Stimulated activated memory B cell treated with anti-CD40 and anti-IgM and Interleukin-4, amounts not matched to agents 10 μg/mL and 1 μg/mL and 100 μg/mL, for 72 hours (primary cell): ENCODE results near the gene IMPA2.
"Not testable (repeated sequence)": the region's sequence is repeated elsewhere in the genome, so short reads cannot be mapped to it uniquely, and the experiment has no call there.

ENCODE experiments used
- ATAC-seq: fragments of 150-1000 bp; cut with Tn5 transposase; 2 replicates; pipeline ENCODE4 v1.10.0; 2021
- H3K27ac Mint-ChIP-seq: one replicate; pipeline ENCODE4 v1.8.0; 2022; ENCODE audit warnings: mild to moderate bottlenecking, mixed read lengths
- H3K27me3 Mint-ChIP-seq: one replicate; pipeline ENCODE4 v1.8.0; 2022; ENCODE audit warnings: mixed read lengths
- H3K36me3 Mint-ChIP-seq: one replicate; pipeline ENCODE4 v1.8.0; 2022; ENCODE audit warnings: mixed read lengths
- H3K4me1 Mint-ChIP-seq: one replicate; pipeline ENCODE4 v1.8.0; 2022; ENCODE audit warnings: mixed read lengths
- H3K4me3 Mint-ChIP-seq: one replicate; pipeline ENCODE4 v1.8.0; 2022; ENCODE audit warnings: mild to moderate bottlenecking, moderate library complexity, mixed read lengths
- H3K9me3 Mint-ChIP-seq: one replicate; pipeline ENCODE4 v1.8.0; 2022; ENCODE audit warnings: mixed read lengths

The IMPA2 gene

DNA sequence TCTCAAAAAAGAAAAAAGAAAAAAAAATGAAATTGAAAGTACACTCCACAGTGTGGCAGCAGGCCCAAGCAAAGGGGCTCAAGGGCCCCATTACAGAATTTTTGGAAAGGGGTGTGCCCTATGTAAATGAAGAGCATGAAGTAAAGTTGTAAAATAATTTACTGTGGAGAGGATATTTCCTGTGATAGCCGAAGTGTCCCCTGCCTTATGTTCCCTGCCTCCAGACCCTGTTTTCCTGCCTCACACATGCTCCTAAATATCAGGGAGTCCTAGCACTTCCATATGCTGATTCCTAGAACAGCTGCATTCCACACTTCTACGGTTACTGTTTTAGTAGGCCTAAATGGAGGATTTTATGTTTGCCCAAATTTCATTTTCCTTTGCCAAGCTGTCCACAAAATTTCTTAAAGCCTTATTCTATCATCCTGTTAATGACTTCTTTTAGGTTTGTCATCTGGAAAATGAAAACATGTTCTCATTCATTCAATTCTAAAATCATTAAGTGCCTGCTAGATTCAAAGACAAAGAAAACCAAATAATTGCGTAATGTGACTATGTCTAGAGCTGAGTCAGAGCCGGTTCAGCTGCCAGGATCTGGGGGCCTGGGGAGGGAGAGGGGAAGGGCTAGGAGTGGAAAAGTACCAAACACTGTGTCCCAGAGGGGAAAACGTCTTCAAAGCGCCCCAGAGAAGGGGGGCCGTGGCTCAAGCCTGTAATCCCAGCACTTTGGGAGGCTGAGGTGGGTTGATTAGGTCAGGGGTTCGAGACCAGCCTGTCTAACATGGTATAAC lies 25.9 kb upstream of the IMPA2 start:
- Mint-ChIP-seq H3K27ac (no peak overlapping the region), H3K36me3 (peaks cover 12% of the 10 kb centered on the region), H3K4me1 (no peaks in the 10 kb centered on the region), H3K9me3 (peaks cover 12% of the 10 kb centered on the region), H3K27me3 (no peaks in the 10 kb centered on the region), H3K4me3 (no peak overlapping the region)
- no peak for ATAC-seq

DNA sequence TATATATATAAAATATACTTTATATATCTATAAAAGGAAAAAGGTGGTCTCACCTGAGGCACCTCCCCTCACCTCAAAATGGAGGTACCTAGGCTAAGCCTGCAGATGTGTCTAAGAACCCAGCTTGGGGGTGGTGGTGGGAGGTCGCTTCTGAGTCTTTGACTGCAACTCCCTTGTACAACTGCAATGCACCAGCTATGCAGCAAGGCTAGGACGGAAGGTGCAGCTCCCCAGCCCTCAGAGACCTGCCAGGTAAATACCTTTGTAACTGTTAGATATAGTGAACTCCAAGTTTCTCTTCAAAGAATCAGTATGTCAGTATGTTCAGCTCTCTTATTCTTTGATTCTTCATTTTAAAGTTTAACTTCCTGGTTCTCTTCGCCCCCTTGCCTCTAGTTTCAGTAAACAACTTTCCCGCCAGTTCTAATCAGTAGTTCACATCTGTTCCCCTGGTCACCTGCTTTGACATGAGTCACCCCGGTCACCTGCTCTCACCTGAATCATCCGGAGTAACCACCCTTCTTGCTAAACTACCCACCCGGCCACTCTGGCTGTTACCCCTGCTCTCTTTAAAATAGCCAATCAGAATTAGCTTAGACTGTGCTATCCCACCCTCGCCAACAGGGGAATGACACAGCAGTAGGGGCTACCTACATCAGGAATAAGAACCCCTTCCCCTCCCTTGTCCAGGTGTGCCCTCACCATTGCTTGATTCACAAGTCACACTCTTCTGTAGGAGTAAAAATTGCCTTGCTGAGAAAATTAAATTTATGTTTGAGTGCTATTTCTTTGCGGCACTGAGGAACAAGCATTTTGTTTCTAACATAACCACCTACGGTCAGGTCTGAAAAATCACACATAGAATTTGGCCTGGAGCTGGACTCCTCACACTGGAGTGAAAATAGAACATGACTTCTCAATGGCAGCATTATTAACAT lies 24.7 kb upstream of the IMPA2 start:
- no peak for ATAC-seq
- Mint-ChIP-seq H3K36me3 (peaks cover 12% of the 10 kb centered on the region), H3K9me3 (peaks cover 12% of the 10 kb centered on the region), H3K4me1 (no peaks in the 10 kb centered on the region), H3K4me3 (no peak overlapping the region), H3K27ac (no peak overlapping the region), H3K27me3 (no peaks in the 10 kb centered on the region)

DNA sequence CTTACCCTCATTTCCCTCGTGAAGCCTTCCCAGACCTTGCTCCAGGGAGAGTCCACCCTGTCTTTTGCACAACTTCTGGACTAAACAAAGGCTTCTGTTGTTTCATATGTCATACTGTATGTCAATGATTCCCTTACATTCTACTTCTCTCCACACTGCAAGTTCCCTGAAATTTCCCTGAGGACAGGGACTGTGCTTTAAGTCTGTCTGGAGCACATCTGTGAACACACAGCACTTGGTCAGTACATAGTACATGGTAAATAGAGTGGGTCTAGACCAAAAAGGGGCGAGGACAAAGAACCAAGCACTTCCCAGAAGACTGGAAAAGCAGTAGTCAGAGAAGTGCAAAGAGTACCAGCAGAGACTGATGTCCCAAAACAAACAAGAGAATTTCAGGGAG lies 23.7 kb upstream of the IMPA2 start:
- ATAC-seq, result no peak
- Mint-ChIP-seq H3K9me3 (peaks cover 12% of the 10 kb centered on the region), H3K27ac (no peak overlapping the region), H3K36me3 (peaks cover 12% of the 10 kb centered on the region), H3K27me3 (no peaks in the 10 kb centered on the region), H3K4me1 (no peaks in the 10 kb centered on the region), H3K4me3 (no peak overlapping the region)

DNA sequence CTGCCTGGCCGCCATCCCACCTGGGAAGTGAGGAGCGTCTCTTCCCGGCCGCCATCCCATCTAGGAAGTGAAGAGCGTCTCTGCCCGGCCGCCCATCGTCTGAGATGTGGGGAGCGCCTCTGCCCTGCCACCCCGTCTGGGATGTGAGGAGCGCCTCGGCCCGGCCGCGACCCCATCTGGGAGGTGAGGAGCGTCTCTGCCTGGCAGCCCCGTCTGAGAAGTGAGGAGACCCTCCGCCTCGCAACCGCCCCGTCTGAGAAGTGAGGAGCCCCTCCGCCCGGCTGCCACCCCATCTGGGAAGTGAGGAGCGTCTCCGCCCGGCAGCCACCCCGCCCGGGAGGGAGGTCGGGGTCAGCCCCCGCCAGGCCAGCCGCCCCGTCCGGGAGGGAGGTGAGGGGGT lies 21.7 kb upstream of the IMPA2 start:
- not testable (repeated sequence) for H3K4me1 Mint-ChIP-seq, H3K27ac Mint-ChIP-seq, ATAC-seq, H3K4me3 Mint-ChIP-seq, H3K27me3 Mint-ChIP-seq
- Mint-ChIP-seq H3K9me3 (peaks cover 12% of the 10 kb centered on the region), H3K36me3 (peaks cover 12% of the 10 kb centered on the region)

DNA sequence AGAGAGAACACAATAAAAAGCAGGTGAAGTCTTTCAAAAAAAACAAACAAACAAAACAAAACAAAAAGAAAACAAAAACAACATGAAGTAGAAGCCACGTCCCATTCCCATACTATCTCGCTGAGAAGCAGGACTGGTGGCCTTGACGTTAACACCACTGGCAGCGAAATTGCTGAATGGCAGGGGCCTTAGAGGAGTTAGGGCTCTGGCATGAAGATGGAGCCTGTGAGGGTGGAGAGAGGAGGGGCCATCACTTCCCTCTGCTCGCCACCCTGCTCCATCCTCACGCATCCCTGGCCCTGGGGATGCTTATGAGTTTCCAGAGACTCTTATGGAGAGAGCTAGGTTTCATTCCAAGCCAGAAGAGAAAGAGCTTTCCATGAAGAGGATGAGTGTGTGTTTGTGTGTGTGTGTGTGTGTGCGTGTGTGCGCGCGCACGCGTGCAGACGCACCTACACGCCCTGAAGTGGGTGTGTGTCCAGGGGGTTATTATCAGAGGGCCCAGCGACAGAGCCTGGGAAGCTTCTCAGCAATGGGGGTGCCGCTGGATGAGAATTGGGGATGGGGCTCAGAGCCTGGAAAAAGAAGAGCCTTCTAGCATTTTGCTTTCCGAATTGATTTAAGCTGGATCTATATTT lies 20.4 kb upstream of the IMPA2 start:
- ATAC-seq, result no peak
- H3K27ac Mint-ChIP-seq, result no peak overlapping the region
- no peaks in the 10 kb centered on the region for H3K27me3 Mint-ChIP-seq
- peaks cover 12% of the 10 kb centered on the region for H3K36me3 Mint-ChIP-seq
- no peaks in the 10 kb centered on the region for H3K4me1 Mint-ChIP-seq
- no peak overlapping the region for H3K4me3 Mint-ChIP-seq
- H3K9me3 Mint-ChIP-seq, result peaks cover 12% of the 10 kb centered on the region

DNA sequence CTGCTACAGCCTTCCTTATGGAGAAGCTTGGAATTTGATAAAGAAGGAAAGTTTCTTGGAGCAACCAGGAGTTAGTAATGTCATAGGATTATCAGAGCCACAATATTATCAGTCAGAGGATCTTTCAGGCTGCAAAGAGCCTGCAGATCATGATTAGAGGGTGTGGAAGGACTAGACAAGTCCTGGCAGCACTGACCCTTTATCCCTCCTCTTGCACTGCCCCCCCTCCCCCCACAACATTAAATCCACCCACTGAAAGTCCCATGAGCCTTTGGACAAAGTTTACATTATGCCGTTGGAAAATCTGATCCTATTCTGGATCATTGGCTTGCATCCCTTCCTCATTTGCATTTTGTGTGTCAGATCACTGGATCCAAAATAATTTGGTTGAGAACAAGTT lies 18.7 kb upstream of the IMPA2 start:
- no peak for ATAC-seq
- Mint-ChIP-seq H3K36me3 (peaks cover 2% of the 10 kb centered on the region), H3K9me3 (peaks cover 5% of the 10 kb centered on the region), H3K4me3 (no peak overlapping the region), H3K4me1 (no peaks in the 10 kb centered on the region), H3K27me3 (no peaks in the 10 kb centered on the region), H3K27ac (no peak overlapping the region)

DNA sequence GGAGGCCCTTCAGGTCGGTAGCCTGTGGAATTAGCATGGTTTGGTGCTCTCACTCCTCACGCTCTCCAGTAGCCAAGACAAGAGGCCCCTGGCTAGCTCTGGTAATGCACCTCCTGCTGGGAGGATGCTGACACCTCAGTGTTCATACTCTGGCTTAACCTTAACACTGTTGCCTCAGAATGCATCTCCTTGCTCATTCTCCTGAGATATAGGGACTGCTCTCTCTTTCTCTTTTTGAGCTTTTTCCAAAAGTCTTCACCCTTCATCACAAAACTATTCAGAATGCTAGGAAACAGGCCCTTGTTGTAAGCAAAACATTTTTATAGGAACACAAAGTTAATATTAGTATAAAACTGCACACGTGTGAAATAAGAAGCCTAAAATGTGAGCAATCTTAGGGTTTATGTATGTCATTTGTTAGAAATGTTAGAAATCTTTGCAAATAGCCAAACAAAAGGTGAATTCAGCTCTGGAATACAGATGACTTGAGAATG lies 17.3 kb upstream of the IMPA2 start:
- Mint-ChIP-seq H3K4me1 (no peaks in the 10 kb centered on the region), H3K36me3 (no peaks in the 10 kb centered on the region), H3K27ac (no peak overlapping the region), H3K4me3 (no peak overlapping the region), H3K27me3 (no peaks in the 10 kb centered on the region), H3K9me3 (peaks cover under 1% of the 10 kb centered on the region)
- no peak for ATAC-seq

DNA sequence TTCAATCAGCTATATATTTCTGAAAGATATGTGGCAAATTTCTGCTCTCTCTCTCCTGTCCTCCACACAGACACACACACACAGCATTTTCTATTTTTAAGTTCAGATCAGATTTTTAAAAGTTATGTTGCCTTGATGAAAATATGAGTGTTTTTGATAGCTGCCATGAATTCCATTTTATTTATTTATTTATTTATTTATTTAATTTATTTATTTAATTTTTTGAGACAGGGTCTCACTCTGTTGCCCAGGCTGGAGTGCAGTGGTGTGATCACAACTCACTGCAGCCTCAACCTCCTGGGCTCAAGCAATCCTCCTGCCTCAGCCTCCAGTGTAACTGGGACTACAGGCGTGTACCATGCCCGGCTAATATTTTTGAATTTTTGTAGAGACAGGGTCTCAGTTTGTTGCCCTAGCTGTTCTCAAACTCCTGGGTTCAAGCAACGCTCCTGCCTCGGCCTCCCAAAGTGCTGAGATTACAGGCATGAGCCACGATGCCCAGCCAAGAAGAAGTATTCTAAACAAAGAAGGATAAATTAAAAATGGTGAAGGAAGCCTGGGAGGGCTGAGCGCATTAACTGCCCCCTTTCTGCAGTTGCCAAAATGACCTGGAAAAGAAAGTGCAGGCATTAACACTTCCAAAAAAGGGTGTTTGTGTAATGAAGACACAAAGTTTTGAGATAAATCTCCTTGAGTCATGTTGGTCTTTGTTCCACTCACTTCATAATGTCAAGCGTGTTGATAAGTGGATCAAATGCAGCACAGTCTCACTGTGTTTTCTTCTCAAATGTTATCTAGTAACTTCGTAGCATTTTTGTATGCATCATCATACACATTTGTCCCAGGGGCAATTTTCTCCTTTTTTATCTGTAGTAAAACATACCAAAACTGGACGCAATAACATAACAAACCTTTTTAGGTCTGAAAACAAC lies 11.1 kb upstream of the IMPA2 start:
- H3K36me3 Mint-ChIP-seq, result no peaks in the 10 kb centered on the region
- H3K27me3 Mint-ChIP-seq, result no peaks in the 10 kb centered on the region
- no peak overlapping the region for H3K27ac Mint-ChIP-seq
- H3K4me3 Mint-ChIP-seq, result no peak overlapping the region
- H3K4me1 Mint-ChIP-seq, result no peaks in the 10 kb centered on the region
- ATAC-seq, result no peak
- no peaks in the 10 kb centered on the region for H3K9me3 Mint-ChIP-seq

DNA sequence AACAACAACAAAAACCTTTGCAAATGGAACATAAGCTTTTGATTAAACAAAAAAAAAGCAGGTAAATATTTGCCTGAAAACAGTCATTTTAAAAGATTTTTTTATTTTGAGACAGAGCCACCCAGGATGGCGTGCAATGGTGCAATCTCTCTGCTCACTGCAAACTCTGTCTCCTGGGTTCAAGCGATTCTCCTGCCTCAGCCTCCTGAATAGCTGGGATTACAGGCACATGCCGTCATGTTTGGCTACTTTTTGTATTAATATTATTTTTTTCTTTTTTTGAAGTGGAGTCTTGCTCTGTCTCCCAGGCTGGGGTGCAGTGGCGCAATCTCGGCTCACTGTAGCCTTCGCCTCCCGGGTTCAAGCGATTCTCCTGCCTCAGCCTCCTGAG lies 10.5 kb upstream of the IMPA2 start:
- not testable (repeated sequence) for H3K4me1 Mint-ChIP-seq, H3K4me3 Mint-ChIP-seq, H3K27ac Mint-ChIP-seq, ATAC-seq, H3K27me3 Mint-ChIP-seq, H3K9me3 Mint-ChIP-seq, H3K36me3 Mint-ChIP-seq

DNA sequence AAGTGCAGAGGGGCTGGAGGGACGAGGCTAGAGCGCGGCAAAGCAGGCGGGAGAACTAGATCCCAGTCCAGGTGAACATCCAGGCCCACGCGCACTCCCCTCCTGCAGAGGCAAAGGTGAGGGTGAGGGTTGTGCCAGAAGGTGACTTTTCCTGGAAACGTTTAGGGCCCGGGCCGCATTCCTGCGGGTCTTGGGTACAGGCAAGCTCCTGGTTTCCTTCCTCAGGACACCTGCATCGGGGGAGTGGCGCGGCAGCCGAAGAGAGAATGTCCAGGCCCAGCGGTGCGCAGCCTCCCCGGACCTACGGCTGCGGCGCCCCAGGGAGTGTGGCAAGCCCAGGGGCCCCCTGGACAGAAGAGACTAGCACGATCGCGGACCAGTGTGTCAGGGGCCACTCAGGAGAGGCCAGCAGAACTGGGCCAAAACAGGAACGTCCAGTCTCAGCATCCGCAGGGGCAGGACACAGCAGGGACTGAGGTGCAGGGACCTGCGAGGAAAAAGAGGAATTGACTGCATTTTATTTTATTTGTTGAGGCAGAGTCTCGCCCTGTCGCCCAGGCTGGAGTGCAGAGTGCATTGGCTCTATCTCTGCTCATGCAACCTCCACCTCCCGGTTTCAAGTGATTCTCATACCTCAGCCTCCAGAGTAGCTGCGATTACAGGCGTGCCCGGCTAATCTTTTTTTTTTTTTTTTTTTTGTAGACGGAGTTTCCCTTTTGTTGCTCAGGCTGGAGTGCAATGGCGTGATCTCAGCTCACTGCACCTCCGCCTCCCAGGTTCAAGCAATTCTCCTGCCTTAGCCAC lies 8.7 kb upstream of the IMPA2 start:
- peak; percentile 53 for ATAC-seq
- Mint-ChIP-seq H3K4me3 (no peak overlapping the region), H3K9me3 (no peaks in the 10 kb centered on the region), H3K27me3 (no peaks in the 10 kb centered on the region), H3K36me3 (no peaks in the 10 kb centered on the region), H3K4me1 (no peaks in the 10 kb centered on the region), H3K27ac (no peak overlapping the region)

DNA sequence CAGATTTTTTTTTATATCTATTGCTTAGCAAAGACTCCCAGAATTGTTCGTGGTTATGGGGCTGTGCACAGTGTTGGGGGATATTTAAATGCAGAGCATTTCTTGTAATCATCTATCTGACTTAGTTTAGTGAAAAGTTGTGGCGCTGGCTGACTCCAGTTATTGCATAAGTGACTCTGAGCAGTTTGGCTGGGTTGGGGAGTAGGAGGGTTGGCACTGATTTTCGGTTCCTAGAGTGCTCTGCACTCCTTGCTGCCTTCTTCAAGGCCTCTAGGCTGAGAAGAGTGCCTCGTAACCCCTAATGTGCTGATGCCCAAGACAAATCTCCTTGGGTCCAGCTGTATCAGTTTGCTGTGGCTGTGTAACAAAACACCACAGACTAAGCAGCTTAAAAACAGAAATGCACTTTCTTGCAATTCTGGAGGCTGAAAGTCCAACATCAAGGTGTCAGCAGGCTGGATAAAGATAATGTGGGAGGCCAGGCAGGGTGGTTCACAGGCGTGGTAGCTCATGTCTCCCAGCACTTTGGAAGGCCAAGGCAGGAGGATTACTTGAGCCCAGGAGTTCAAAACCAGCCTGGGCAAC lies 6.5 kb upstream of the IMPA2 start:
- Mint-ChIP-seq H3K36me3 (no peaks in the 10 kb centered on the region), H3K9me3 (no peaks in the 10 kb centered on the region), H3K27ac (no peak overlapping the region), H3K27me3 (no peaks in the 10 kb centered on the region), H3K4me1 (peaks cover 2% of the 10 kb centered on the region), H3K4me3 (no peak overlapping the region)
- ATAC-seq, result no peak

DNA sequence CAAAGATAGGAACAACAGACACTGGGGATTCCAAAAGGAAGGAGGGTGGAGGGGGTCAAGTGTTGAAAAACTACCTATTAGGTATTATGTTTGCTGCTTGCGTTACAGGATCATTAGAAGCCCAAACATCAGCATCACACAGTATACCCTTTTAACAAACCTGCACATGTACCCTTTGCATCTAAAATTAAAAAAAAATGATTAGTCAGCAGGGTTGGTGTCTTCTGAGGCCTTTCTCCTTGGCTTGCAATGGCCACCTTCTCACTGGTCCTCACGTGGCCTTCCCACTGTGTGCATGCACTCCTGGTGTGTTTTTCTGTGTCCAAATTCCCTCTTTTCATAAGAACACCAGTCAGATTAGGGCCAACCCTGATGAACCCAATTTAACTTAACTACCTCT lies 5.6 kb upstream of the IMPA2 start:
- no peaks in the 10 kb centered on the region for H3K27me3 Mint-ChIP-seq
- peaks cover 9% of the 10 kb centered on the region for H3K4me1 Mint-ChIP-seq
- H3K27ac Mint-ChIP-seq, result no peak overlapping the region
- H3K36me3 Mint-ChIP-seq, result no peaks in the 10 kb centered on the region
- no peak for ATAC-seq
- no peaks in the 10 kb centered on the region for H3K9me3 Mint-ChIP-seq
- no peak overlapping the region for H3K4me3 Mint-ChIP-seq

DNA sequence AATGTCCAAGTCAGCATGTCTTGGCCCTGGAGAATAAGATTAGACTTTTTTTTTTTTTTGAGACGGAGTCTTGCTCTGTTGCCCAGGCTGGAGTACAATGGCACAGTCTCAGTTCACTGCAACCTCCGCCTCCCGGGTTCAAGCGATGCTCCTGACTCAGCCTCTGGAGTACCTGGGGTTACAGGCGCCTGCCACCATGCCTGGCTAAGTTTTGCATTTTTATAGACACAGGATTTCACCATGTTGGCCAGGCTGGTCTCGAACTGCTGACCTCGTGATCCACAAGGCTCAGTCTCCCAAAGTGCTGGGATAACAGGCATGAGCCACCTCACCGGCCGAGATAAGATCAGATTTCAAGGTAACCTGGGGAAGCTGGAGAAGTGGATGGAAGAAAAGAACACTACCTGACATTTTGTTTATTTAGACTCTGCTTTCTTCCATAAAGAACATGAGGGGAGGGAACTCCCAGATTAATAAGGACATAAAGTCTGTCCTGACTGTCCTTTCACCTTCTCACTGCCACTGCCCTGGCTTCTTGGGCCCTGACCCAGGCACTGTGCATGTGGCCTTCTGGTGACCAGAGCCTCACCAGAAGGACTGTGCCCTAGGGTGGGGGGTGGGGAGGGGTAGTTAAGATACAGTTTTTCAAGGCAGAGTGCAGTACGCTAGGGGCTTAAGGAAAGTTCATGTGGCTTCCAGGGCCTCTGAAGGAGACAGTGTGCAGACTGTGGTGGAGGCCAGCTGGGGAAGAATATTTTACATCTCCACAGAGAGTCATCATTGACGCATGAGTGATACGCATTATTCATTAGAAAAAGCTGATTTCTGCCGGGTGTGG lies 4.8 kb upstream of the IMPA2 start:
- Mint-ChIP-seq H3K9me3 (no peaks in the 10 kb centered on the region), H3K36me3 (no peaks in the 10 kb centered on the region), H3K4me1 (peaks cover 9% of the 10 kb centered on the region), H3K27ac (no peak overlapping the region), H3K27me3 (no peaks in the 10 kb centered on the region), H3K4me3 (no peak overlapping the region)
- ATAC-seq, result no peak
